ENCODE data around the gene EPO. TPM values are rescaled to one million over a fixed set of nuclear protein-coding genes. Genes with fewer than 3 reads are reported as not detected.
A peak's percentile ranks its signal among the peaks of the same experiment; 100 is the strongest.

EPO gene
- total RNA-seq, 2 donors from 2014 or later, result 0.33 TPM; not detected in 1

GRCh38 chr7:100719523-100720278, 567 bp upstream of the EPO start:
- Histone ChIP-seq H3K9me3 (ENCODE audit: control insufficient read depth, low read length) (peaks cover 11% of the 10 kb centered on the region), H3K4me3 (ENCODE audit: low read length) (peak overlapping the region; percentile 66), H3K27ac (ENCODE audit: low read depth, low read length) (no peak overlapping the region), H3K4me1 (ENCODE audit: control insufficient read depth, insufficient read depth, low read length) (no peaks in the 10 kb centered on the region), H3K36me3 (ENCODE audit: control insufficient read depth, insufficient read depth, low read length) (no peaks in the 10 kb centered on the region), H3K27me3 (ENCODE audit: control insufficient read depth, insufficient read depth, low read length, poor library complexity, severe bottlenecking) (peaks cover 47% of the 10 kb centered on the region), H3K9ac (ENCODE audit: extremely low read depth, low read length, poor library complexity, severe bottlenecking) (no peak overlapping the region)
- Mint-ChIP-seq H3K4me3 (peak overlapping the region; percentile 52), H3K27me3 (ENCODE audit: insufficient read depth) (peaks cover 77% of the 10 kb centered on the region), H3K4me1 (peaks cover 3% of the 10 kb centered on the region), H3K9me3 (peaks cover 30% of the 10 kb centered on the region), H3K27ac (no peak overlapping the region), H3K36me3 (ENCODE audit: low read depth) (peaks cover 5% of the 10 kb centered on the region)
- TF ChIP-seq CTCF (conservative IDR thresholded peaks at IDR 0.05), result peak; percentile 32
- DNase-seq, result peak; percentile 51
- WGBS, 2 experiments (ENCODE audit: insufficient coverage in 1 of 2, insufficient read length in 1 of 2), result 78 to 88% methylated on average over 2 to 8 of the region's 8 CpGs

- Mint-ChIP-seq H3K27me3 (ENCODE audit: insufficient read depth) (peaks cover 79% of the 10 kb centered on the region), H3K4me3 (peak overlapping the region; percentile 52), H3K4me1 (peaks cover 5% of the 10 kb centered on the region), H3K36me3 (ENCODE audit: low read depth) (peaks cover 5% of the 10 kb centered on the region), H3K27ac (no peak overlapping the region), H3K9me3 (peaks cover 30% of the 10 kb centered on the region)
- DNase-seq, result peak; percentile 70
- peak overlapping the region; percentile 66 for H3K4me3 ChIP-seq (ENCODE audit: low read length)
- peaks cover 11% of the 10 kb centered on the region for H3K9me3 ChIP-seq (ENCODE audit: control insufficient read depth, low read length)
- 8 to 23% methylated on average over 8 to 54 of the region's 56 CpGs for WGBS, 2 experiments (ENCODE audit: insufficient coverage in 1 of 2, insufficient read length in 1 of 2)
- no peaks in the 10 kb centered on the region for H3K36me3 ChIP-seq (ENCODE audit: control insufficient read depth, insufficient read depth, low read length)
- no peak for TF ChIP-seq CTCF (conservative IDR thresholded peaks at IDR 0.05)
- no peak overlapping the region for H3K27ac ChIP-seq (ENCODE audit: low read depth, low read length)
- no peaks in the 10 kb centered on the region for H3K4me1 ChIP-seq (ENCODE audit: control insufficient read depth, insufficient read depth, low read length)
- peaks cover 48% of the 10 kb centered on the region for H3K27me3 ChIP-seq (ENCODE audit: control insufficient read depth, insufficient read depth, low read length, poor library complexity, severe bottlenecking)
- H3K9ac ChIP-seq (ENCODE audit: extremely low read depth, low read length, poor library complexity, severe bottlenecking), result no peak overlapping the region
These were observed 620 bp downstream of the EPO start for GRCh38 chr7:100720671-100721504.

GRCh38 chr7:100721505-100721812, 1.2 kb downstream of the EPO start:
- no peak for TF ChIP-seq CTCF (conservative IDR thresholded peaks at IDR 0.05)
- Mint-ChIP-seq H3K27me3 (ENCODE audit: insufficient read depth) (peaks cover 77% of the 10 kb centered on the region), H3K4me3 (peak overlapping the region; percentile 52)

More at GRCh38 chr7:100721505-100721812, 1.2 kb downstream of the EPO start:
- H3K36me3 Mint-ChIP-seq (ENCODE audit: low read depth), result peaks cover 5% of the 10 kb centered on the region
- Histone ChIP-seq H3K9me3 (ENCODE audit: control insufficient read depth, low read length) (peaks cover 11% of the 10 kb centered on the region), H3K36me3 (ENCODE audit: control insufficient read depth, insufficient read depth, low read length) (no peaks in the 10 kb centered on the region), H3K9ac (ENCODE audit: extremely low read depth, low read length, poor library complexity, severe bottlenecking) (no peak overlapping the region), H3K27me3 (ENCODE audit: control insufficient read depth, insufficient read depth, low read length, poor library complexity, severe bottlenecking) (peaks cover 48% of the 10 kb centered on the region), H3K4me3 (ENCODE audit: low read length) (no peak overlapping the region), H3K27ac (ENCODE audit: low read depth, low read length) (no peak overlapping the region), H3K4me1 (ENCODE audit: control insufficient read depth, insufficient read depth, low read length) (no peaks in the 10 kb centered on the region)
- 86 to 100% methylated on average over 2 to 8 of the region's 8 CpGs for WGBS, 2 experiments (ENCODE audit: insufficient coverage in 1 of 2, insufficient read length in 1 of 2)
- peaks cover 5% of the 10 kb centered on the region for H3K4me1 Mint-ChIP-seq
- peak; percentile 58 for DNase-seq
- H3K27ac Mint-ChIP-seq, result no peak overlapping the region
- peaks cover 30% of the 10 kb centered on the region for H3K9me3 Mint-ChIP-seq

All from endodermal cell (in vitro differentiated cells).